Retinal pigment epithelial cell (primary cell): ENCODE results near the gene CTPS1.

Experiments used
- DNase-seq: peaks from one replicate; pipeline ENCODE4 v3.0.0-alpha.2; 2010; ENCODE audit warnings: low read depth
- H3K4me3 ChIP-seq: 2 replicates; pipeline ENCODE4 v1.5.1; 2011; ENCODE audit warnings: mild to moderate bottlenecking, low read length, control low read depth, moderate library complexity
- TF ChIP-seq, protein P1 (sequence below): conservative IDR thresholded peaks from 2 replicates; pipeline ENCODE4 v1.5.1; 2011; ENCODE audit warnings: low read depth, low read length, control low read depth, inconsistent platforms

The CTPS1 gene

DNA sequence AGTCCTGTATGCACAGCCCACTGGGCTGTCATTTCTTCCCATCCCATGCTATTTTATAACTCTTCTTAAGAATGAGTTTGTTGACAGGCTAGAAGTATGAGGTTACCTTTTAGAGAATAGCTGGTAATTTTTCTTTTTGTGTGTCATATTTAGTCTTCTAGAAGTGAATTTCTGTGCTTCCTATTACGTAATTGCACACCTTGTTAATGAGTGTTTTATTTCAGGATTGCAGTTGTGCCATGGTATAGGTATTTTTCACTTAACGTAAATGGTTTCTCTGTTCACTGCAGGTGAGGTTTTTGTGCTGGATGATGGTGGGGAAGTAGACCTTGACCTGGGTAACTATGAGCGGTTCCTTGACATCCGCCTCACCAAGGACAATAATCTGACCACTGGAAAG, 5.0 kb downstream of the CTPS1 start:
- H3K4me3 ChIP-seq, result no peak overlapping the region
- TF ChIP-seq, protein P1, sequence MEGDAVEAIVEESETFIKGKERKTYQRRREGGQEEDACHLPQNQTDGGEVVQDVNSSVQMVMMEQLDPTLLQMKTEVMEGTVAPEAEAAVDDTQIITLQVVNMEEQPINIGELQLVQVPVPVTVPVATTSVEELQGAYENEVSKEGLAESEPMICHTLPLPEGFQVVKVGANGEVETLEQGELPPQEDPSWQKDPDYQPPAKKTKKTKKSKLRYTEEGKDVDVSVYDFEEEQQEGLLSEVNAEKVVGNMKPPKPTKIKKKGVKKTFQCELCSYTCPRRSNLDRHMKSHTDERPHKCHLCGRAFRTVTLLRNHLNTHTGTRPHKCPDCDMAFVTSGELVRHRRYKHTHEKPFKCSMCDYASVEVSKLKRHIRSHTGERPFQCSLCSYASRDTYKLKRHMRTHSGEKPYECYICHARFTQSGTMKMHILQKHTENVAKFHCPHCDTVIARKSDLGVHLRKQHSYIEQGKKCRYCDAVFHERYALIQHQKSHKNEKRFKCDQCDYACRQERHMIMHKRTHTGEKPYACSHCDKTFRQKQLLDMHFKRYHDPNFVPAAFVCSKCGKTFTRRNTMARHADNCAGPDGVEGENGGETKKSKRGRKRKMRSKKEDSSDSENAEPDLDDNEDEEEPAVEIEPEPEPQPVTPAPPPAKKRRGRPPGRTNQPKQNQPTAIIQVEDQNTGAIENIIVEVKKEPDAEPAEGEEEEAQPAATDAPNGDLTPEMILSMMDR, result no peak
- no peak for DNase-seq

DNA sequence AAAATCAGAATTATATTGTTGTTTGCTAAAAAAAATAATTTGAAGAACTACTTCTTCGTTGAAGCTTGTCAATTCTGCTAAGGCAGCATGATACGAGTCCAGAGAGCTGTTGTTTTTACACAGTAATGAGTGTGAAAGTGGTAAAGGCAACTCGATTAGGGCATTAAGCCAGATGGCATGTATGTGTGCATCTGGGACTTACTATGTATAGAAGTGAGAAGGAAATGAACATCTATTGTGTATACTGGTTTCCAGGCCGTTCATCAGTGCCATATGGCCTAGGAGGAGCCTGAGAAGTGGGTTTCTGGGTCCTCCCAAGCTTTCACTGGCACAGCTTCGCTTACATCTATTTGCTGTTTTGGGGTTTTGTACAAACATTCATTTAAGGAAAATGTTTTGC, 5.7 kb downstream of the CTPS1 start:
- no peak overlapping the region for H3K4me3 ChIP-seq
- DNase-seq, result no peak
- TF ChIP-seq, protein P1, result no peak

DNA sequence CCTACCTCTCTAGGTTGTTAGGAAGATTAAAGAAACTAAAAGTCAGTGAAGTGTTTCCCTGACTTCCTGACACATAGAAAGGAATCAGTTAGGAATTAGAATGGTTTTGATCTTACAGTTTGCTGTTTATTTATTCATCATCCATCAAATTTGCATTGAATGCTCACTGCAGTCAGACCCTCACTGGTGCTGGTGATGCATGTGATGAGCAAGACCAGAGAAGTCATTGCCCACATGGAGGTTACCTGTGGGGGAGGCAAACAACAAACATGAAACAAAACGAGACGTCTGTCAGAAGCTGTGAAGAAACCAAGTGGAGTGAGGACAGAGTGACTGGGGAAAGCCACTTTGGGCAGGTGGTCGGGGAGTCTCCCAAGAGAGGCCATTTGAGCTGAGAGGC, 6.4 kb downstream of the CTPS1 start:
- TF ChIP-seq, protein P1, result no peak
- DNase-seq, result no peak

DNA sequence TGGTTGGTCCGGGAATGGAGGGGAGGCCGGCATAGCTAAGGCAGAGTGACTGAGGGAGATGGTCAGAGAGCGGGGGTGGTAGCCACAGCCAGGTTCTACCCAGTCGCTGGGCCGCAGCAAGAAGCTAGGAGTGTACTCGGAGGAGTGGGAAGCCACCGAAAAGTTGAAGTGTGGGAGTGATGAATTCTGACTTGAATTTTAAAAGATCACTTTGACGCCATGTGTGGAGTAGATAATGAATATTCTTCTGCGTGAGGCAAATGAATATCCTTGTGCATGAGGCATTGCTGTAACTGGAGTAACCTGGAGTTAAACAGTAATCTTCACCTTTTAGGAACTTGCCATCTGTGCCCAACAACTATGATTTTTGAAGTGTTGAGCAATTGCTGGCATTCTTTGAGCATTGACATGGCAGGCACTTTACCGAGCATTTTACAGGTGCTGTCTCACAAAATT, 6.9 kb downstream of the CTPS1 start:
- TF ChIP-seq, protein P1, result no peak
- DNase-seq, result no peak
- no peak overlapping the region for H3K4me3 ChIP-seq

More for the DNA sequence above, 6.4 kb downstream of the CTPS1 start:
- H3K4me3 ChIP-seq, result no peak overlapping the region

DNA sequence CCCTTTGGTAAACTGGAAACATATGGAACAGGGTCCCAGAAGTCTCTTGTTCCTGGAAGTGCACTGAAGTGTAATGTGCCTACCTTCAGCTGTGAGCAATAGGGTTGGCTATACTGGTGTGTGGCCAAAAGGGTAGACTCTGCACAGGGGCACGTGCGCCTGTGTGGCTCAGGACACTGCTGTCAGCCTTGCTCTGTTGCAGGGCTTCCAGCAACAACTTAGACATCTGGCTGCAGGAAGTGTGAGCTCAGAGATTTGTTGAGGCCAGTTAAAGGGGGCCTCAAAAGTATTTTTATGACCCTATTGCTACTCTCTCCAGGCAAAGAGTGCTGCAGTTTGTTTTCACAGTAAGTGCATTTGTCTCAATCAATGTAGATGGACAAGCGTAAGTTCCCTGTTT, 7.5 kb downstream of the CTPS1 start:
- TF ChIP-seq, protein P1, result no peak
- DNase-seq, result no peak
- H3K4me3 ChIP-seq, result no peak overlapping the region

DNA sequence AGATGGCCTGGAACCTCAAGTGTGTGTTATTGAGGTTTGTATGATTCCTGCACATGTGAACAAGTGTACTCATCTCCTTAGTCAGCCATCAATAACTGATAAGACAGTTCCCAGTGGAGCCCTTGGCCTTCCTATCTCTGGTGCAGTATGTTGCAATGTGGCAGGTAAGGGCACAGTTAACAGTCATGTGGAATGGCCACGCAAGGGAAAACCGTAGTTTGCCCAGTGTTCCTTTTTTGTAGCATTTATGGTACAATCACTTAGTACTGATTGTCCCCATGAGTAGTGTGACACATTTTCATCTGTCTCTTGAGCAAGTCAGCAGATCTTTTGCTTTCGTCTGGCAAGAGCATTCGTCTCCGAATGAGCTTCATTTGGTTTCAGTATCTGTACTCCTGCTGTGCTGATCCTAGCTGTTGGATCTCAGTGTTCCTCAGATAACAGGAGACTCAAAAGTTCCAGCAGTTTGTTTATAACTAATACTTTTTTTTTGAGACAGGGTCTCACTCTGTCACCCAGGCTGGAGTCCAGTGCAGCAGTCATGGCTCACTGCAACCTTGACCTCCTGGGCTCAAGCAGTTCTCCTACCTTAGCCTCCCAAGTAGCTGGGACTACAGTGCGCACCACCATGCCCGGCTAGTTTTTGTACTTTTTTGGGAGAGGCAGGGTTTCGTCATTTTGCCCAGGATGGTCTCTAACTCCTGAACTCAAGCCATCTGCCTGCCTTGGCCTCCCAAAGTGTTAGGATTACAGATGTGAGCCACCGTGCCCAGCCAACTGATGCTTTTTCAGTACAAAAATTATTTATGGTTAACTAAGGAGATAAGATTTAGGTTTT, 8.2 kb downstream of the CTPS1 start:
- H3K4me3 ChIP-seq, result no peak overlapping the region
- TF ChIP-seq, protein P1, result no peak
- DNase-seq, result no peak

DNA sequence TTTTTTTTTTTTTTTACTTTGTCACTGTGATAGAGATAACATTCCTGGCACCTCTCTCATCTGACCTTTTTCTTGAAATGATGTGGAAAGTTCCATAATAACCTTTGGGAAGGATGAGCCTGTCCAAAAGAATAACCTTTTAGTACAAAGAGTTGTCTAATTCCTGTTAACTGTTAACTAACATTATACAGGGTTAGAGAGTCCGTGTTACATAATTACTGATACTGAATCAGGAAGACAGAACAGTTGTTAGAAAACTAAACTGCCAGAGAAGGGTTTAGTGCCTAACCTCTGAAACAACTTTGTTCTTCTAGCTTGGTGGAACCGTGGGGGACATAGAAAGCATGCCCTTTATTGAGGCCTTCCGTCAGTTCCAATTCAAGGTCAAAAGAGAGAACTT, 8.8 kb downstream of the CTPS1 start:
- TF ChIP-seq, protein P1, result no peak
- no peak for DNase-seq
- no peak overlapping the region for H3K4me3 ChIP-seq
